ENCODE measurements around the gene ZNF45.
"Not testable (repeated sequence)": the region's sequence is repeated elsewhere in the genome, so short reads cannot be mapped to it uniquely, and the experiment has no call there.

Gene ZNF45

GRCh38 chr19:43934985-43935708 lies at the start of gene ZNF45:
Gene ZNF45 (minus strand): TSS chr19:43935282. CDS start chr19:43922185, 13,097 bp downstream.
- DNase-seq (ENCODE audit: low read depth in 3 of 3, low spot score in 1 of 3) = peak; percentile 58 to 75 (median 67)

GRCh38 chr19:43984687-43985000 lies 49.6 kb upstream of the ZNF45 start:
- no peak for DNase-seq (ENCODE audit: low read depth in 3 of 3, low spot score in 1 of 3)

GRCh38 chr19:43983912-43984686 lies 49.0 kb upstream of the ZNF45 start, which contains the start of gene ZNF155:
Gene ZNF155 (plus strand): TSS chr19:43984188. CDS start chr19:43988544, 4,356 bp downstream.
- DNase-seq (ENCODE audit: low read depth in 3 of 3, low spot score in 1 of 3) = peak in 2 of 3 donors; percentile 28 to 44

DNA sequence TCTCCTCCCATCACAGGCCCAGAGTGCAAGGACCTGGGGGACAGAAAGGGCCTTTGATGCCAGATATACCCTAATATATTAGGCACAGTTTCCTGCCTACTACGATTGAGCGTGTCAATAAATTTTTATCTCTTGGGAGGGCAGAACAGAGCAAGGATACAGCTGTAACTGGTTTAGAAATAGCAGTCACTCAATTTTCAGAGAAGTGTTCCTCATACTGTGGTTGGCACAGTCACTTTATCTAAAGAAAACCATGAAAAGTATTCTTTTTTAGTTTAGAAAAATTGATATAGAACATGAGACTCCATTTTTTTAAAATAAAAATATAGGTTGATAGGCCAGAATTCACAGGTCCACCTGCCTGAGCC lies 48.4 kb upstream of the ZNF45 start:
- no peak for DNase-seq (ENCODE audit: low read depth in 3 of 3, low spot score in 1 of 3)

DNA sequence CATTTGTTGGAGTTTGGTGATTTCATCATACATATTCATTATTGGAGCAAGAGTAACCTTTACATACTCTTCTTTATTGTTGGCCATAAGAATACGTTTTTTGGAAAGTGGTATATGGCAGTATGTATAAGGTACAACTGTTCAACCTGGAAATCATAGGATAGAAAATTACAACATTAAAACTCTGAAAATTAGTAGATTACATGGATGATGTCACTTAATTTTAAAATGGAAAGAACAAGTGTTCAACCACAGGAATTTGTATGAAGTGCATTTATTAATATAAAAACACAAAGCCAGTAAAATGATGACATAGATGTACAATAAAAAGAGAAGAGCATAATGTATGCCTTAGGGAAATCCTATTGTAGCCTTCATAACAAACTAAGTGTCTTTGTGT lies 41.6 kb upstream of the ZNF45 start:
- no peak for DNase-seq (ENCODE audit: low read depth in 3 of 3, low spot score in 1 of 3)

DNA sequence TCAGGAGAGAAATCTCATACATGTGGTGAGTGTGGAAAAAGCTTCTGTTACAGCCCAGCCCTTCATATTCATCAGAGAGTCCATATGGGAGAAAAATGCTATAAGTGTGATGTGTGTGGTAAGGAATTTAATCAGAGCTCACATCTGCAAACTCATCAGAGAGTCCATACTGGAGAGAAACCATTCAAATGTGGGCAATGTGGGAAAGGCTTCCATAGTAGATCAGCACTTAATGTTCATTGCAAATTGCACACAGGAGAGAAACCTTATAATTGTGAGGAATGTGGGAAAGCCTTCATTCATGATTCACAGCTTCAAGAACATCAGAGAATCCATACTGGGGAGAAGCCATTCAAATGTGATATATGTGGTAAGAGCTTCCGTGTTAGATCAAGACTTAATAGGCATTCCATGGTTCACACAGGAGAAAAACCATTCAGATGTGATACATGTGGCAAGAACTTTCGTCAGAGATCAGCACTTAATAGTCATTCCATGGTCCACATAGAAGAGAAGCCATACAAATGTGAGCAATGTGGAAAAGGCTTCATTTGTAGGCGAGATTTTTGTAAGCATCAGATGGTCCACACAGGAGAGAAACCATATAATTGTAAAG lies 31.1 kb upstream of the ZNF45 start:
- no peak for DNase-seq (ENCODE audit: low read depth in 3 of 3, low spot score in 1 of 3)

DNA sequence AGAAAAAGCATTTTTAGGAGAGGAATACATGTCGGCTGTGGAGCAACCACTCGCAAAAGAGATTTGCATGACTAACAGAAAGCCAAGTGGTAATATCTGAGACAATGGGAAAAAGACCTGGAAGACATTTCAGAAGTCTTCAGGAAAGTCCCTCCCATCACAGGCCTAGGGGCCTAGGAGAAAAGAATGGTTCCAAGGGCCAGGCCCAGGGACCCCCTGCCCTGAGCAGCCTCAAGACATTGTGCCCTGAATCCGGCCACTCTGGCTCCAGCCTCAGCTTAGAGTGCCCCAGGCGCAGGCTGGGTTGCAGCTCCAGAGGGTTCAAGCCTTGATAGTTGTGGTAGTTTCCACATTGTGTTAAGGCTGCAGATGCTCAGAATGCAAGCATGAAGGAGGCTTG lies 25.3 kb upstream of the ZNF45 start:
- no peak for DNase-seq (ENCODE audit: low read depth in 3 of 3, low spot score in 1 of 3)

DNA sequence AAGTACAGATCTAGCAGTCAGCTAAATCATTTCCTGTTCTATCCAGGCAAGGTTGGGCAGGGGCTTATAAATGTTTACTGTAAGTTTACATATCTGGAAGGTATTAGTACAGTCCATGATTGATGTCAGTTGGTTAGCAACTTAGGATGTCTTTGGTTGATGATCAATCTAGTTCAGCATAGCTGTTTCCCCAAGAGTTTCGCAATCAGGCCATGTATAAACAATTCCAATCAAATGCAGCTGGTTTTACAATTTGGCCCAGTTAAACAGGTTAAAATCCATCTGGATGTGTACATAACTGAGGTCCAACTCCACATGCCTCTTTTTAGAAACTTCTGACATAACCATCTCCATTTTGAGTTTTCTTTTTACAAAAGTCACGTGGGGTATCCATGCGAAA lies 22.8 kb upstream of the ZNF45 start:
- no peak for DNase-seq (ENCODE audit: low read depth in 3 of 3, low spot score in 1 of 3)

DNA sequence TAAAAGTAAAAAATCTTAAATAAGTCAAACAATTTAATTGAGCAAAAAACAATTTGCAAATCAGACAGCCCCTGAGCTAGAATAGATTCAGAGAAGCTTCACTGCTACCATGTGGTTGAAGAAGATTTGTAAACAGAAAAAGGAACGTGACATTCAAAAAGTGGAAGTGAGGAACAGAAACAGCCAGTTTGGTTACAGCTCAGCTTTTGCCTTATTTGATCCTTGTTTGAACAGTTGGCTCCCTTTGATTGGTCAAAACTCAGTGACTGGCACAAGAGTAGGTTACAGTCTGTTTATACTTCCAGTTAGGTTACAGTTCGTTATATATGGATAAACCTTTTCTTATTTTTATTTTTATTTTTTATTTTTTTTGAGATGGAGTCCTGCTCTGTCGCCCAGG lies 21.7 kb upstream of the ZNF45 start:
- no peak for DNase-seq (ENCODE audit: low read depth in 3 of 3, low spot score in 1 of 3)

DNA sequence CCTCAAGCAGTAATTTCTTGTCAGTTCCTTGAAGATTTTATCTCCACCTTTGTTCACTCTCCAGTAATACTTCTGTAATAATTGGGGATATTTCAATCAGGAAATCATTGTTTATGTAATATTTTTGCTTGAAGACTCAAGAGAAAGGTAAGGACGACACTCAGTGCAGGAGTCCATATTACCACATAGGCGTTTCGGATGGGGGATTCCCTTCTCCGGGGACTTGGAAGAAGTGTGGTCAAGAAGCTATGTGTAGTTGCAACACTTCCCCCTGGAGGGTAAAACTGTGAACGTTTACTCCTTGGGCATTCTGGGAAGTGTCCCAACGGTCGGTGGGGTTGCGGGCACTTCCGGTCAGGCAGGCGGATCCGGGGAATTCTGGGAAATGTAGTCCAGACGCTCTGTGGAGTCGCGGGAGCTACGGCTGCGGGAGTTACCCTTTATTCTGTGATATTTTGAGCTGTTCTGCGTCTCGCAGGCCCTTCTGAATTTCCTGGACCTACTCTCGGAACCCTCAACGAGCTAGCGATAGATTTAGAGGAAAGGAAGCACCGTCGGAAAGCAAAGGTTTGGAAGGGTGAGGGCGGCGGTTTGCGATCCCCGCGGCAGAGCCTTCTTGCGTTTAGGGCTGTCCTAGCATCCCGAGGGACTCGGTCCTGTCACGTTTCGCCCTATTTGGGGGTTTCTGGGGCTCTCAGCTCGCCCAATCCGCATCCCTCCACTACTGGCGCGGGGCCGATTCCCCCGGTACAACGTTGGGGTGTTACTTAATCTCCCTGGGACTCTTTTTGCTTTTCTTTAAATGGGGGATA lies 16.0 kb upstream of the ZNF45 start, which contains the start of gene ZNF221:
TSS of gene ZNF221 (plus strand) at position 395 of the 812 bp plus-strand sequence. CDS start 11,499 bp downstream, outside the sequence.
- peak; percentile 5 to 25 (median 9) for DNase-seq (ENCODE audit: low read depth in 3 of 3, low spot score in 1 of 3)

GRCh38 chr19:43949803-43950202 lies 14.7 kb upstream of the ZNF45 start:
- not testable (repeated sequence) for DNase-seq (ENCODE audit: low read depth in 3 of 3, low spot score in 1 of 3)

DNA sequence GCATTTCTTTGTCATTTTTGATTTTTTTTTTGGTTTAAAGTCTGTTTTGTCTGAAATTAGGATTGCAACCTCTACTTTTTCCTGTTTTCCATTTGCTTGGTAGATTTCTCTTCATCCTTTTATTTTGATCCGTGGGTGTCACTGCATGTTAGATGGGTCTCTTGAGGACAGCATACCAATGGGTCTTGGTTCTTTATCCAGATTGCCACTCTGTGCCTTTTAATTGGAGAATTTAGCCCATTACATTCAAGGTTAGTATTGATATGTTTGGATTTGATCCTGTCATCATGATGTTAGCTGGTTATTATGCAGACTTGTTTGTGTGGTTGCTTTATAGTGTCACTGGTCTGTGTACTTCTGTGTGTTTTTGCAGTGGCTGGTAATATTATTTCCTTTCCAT lies 12.3 kb upstream of the ZNF45 start:
- DNase-seq (ENCODE audit: low read depth in 3 of 3, low spot score in 1 of 3) = not testable (repeated sequence)

GRCh38 chr19:43941209-43941608 lies 6.1 kb upstream of the ZNF45 start:
- DNase-seq (ENCODE audit: low read depth in 3 of 3, low spot score in 1 of 3) = no peak

- DNase-seq (ENCODE audit: low read depth in 3 of 3, low spot score in 1 of 3) = no peak
Measured at GRCh38 chr19:43940719-43941118, 5.6 kb upstream of the ZNF45 start.

GRCh38 chr19:43939557-43940260 lies 4.6 kb upstream of the ZNF45 start:
- DNase-seq (ENCODE audit: low read depth in 3 of 3, low spot score in 1 of 3) = no peak

- DNase-seq (ENCODE audit: low read depth in 3 of 3, low spot score in 1 of 3) = no peak
Measured at GRCh38 chr19:43936188-43936587, 1.1 kb upstream of the ZNF45 start.

- no peak for DNase-seq (ENCODE audit: low read depth in 3 of 3, low spot score in 1 of 3)
Measured at GRCh38 chr19:43934055-43934984, 762 bp downstream of the ZNF45 start.

GRCh38 chr19:43928820-43929219 lies 6.3 kb downstream of the ZNF45 start:
- DNase-seq (ENCODE audit: low read depth in 3 of 3, low spot score in 1 of 3) = no peak

DNA sequence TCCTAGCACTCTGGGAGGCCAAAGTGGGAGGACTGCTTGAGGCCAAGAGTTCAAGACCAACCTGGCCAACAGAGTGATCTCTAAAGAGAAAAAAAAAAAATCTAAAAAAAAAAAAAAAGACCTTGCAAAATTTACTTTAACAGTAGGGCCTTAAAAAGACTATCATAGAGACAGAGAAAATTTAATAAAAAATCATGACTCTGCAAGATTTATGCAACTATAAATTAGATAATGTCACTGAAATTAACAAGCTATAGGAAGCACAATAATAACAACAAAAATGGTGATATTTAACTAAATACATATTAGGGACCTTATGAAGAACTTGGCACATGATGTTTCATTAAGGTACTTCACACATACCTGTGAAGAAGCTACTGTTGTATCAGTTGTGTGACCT lies 11.2 kb downstream of the ZNF45 start:
- DNase-seq (ENCODE audit: low read depth in 3 of 3, low spot score in 1 of 3) = no peak
